ENCODE measurements around the gene WDR64. TPM values are rescaled to one million over a fixed set of nuclear protein-coding genes. Genes with fewer than 3 reads are reported as not detected.

Gene WDR64
- polyA plus RNA-seq, 2 of the 4 experiments (the other 2 are of a cell fraction): not detected

DNA sequence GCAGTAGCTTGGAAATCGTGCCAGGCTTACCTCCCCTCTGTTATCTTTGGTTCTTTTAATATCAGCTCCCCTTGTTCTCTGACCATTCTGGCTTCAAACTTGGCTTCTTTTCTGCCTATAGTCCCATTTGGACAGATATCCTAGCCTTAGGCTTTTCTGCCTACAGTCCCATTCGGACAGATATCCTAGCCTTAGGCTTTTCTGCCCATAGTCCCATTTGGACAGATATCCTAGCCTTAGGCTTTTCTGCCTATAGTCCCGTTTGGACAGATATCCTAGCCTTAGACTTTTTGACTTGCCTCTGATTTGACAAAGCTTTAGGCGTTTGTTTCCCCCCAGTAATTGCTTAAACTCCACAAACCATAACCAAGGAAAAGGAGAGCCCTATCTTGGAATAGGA, 37.5 kb upstream of the WDR64 start:
- peaks cover 93% of the 10 kb centered on the region for H3K4me1 ChIP-seq
- ATAC-seq: no peak
- 46% methylated on average over 4 of the region's 4 CpGs for WGBS (ENCODE audit: missing lambda C conversion rate)
- peak overlapping the region; percentile 89 to 90 for H3K27ac ChIP-seq
- TF ChIP-seq RNF2 (IDR thresholded peaks at IDR 0.05; ENCODE audit: borderline replicate concordance, low read depth) (no peak), PHF8 (IDR thresholded peaks at IDR 0.05; ENCODE audit: borderline replicate concordance, low read depth) (no peak), KDM5A (IDR thresholded peaks at IDR 0.05) (no peak), EHF (CRISPR knock-in tag; IDR thresholded peaks at IDR 0.05) (no peak), JUN (IDR thresholded peaks at IDR 0.05) (no peak), POLR2A (IDR thresholded peaks at IDR 0.05; ENCODE audit: low read length) (no peak), NR3C1 (IDR thresholded peaks at IDR 0.05) (no peak), ESRRA (IDR thresholded peaks at IDR 0.05; ENCODE audit: borderline replicate concordance, low read length) (no peak), CBX2 (IDR thresholded peaks at IDR 0.05; ENCODE audit: borderline replicate concordance, low read depth) (no peak), POLR2AphosphoS2 (conservative IDR thresholded peaks at IDR 0.05; ENCODE audit: low read length) (no peak), TP53 (CRISPR knock-in tag; IDR thresholded peaks at IDR 0.05) (no peak), HOXA7 (CRISPR knock-in tag; IDR thresholded peaks at IDR 0.05) (no peak), HOXB13 (CRISPR knock-in tag; IDR thresholded peaks at IDR 0.05; ENCODE audit: low read depth) (no peak), NPAS2 (CRISPR knock-in tag; IDR thresholded peaks at IDR 0.05; ENCODE audit: borderline replicate concordance) (no peak)
- TF ChIP-seq, protein P1, sequence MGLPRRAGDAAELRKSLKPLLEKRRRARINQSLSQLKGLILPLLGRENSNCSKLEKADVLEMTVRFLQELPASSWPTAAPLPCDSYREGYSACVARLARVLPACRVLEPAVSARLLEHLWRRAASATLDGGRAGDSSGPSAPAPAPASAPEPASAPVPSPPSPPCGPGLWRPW (IDR thresholded peaks at IDR 0.05): no peak
- TF ChIP-seq, protein P2, sequence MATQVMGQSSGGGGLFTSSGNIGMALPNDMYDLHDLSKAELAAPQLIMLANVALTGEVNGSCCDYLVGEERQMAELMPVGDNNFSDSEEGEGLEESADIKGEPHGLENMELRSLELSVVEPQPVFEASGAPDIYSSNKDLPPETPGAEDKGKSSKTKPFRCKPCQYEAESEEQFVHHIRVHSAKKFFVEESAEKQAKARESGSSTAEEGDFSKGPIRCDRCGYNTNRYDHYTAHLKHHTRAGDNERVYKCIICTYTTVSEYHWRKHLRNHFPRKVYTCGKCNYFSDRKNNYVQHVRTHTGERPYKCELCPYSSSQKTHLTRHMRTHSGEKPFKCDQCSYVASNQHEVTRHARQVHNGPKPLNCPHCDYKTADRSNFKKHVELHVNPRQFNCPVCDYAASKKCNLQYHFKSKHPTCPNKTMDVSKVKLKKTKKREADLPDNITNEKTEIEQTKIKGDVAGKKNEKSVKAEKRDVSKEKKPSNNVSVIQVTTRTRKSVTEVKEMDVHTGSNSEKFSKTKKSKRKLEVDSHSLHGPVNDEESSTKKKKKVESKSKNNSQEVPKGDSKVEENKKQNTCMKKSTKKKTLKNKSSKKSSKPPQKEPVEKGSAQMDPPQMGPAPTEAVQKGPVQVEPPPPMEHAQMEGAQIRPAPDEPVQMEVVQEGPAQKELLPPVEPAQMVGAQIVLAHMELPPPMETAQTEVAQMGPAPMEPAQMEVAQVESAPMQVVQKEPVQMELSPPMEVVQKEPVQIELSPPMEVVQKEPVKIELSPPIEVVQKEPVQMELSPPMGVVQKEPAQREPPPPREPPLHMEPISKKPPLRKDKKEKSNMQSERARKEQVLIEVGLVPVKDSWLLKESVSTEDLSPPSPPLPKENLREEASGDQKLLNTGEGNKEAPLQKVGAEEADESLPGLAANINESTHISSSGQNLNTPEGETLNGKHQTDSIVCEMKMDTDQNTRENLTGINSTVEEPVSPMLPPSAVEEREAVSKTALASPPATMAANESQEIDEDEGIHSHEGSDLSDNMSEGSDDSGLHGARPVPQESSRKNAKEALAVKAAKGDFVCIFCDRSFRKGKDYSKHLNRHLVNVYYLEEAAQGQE (IDR thresholded peaks at IDR 0.05): no peak
- TF ChIP-seq, protein P3, sequence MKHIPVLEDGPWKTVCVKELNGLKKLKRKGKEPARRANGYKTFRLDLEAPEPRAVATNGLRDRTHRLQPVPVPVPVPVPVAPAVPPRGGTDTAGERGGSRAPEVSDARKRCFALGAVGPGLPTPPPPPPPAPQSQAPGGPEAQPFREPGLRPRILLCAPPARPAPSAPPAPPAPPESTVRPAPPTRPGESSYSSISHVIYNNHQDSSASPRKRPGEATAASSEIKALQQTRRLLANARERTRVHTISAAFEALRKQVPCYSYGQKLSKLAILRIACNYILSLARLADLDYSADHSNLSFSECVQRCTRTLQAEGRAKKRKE (CRISPR knock-in tag; IDR thresholded peaks at IDR 0.05; ENCODE audit: low read depth): no peak
- TF ChIP-seq, protein P4, sequence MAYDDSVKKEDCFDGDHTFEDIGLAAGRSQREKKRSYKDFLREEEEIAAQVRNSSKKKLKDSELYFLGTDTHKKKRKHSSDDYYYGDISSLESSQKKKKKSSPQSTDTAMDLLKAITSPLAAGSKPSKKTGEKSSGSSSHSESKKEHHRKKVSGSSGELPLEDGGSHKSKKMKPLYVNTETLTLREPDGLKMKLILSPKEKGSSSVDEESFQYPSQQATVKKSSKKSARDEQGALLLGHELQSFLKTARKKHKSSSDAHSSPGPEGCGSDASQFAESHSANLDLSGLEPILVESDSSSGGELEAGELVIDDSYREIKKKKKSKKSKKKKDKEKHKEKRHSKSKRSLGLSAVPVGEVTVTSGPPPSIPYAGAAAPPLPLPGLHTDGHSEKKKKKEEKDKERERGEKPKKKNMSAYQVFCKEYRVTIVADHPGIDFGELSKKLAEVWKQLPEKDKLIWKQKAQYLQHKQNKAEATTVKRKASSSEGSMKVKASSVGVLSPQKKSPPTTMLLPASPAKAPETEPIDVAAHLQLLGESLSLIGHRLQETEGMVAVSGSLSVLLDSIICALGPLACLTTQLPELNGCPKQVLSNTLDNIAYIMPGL (CRISPR knock-in tag; IDR thresholded peaks at IDR 0.05; ENCODE audit: borderline replicate concordance): no peak
- peak overlapping the region; percentile 94 for H3K4me2 ChIP-seq
- FAIRE-seq: no peak
- ChIA-PET CTCF (interaction anchor here (0.5 to 10.4 kb wide), 5 partner anchors 12 to 1703 kb away, joined by 3 to 120 read pairs (median 4); no protein-coding TSS in a partner anchor), POLR2A (no interaction called here)
- H3K4me3 ChIP-seq: no peak overlapping the region
- no peaks in the 10 kb centered on the region for H3K9me3 ChIP-seq
- DNase-seq (ENCODE audit: low read depth in 1 of 2, low spot score in 1 of 2): no peak

All from A549 (cell line).